GM12872 (cell line): ENCODE measurements around the gene CRYGN.

Experiments used
- TF ChIP-seq, protein P1 (sequence below): IDR thresholded peaks from 3 replicates; pipeline ENCODE4 v1.5.1; 2011; ENCODE audit warnings: low read depth, mild to moderate bottlenecking, low read length, moderate library complexity; ENCODE audit not compliant: insufficient read depth

Gene CRYGN

DNA sequence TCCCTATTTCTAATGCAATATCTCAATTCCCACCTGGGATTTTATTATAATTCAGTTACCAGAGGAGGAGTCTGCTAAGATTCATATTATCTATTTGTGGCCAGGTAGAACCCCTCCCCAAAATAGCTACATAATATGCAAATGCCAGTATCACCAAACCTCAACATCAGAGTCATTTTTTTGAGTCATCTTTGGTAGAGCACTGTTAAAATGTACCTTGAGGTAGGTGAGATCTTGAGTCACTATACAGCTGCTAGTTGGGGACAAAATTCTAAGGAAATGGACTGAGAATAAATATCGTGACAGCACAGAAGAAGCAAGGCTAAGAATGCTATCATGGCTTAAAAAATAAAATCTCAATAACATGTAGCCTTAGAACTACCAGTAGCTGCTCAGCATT is 4.7 kb upstream of the CRYGN start:
- TF ChIP-seq, protein P1, sequence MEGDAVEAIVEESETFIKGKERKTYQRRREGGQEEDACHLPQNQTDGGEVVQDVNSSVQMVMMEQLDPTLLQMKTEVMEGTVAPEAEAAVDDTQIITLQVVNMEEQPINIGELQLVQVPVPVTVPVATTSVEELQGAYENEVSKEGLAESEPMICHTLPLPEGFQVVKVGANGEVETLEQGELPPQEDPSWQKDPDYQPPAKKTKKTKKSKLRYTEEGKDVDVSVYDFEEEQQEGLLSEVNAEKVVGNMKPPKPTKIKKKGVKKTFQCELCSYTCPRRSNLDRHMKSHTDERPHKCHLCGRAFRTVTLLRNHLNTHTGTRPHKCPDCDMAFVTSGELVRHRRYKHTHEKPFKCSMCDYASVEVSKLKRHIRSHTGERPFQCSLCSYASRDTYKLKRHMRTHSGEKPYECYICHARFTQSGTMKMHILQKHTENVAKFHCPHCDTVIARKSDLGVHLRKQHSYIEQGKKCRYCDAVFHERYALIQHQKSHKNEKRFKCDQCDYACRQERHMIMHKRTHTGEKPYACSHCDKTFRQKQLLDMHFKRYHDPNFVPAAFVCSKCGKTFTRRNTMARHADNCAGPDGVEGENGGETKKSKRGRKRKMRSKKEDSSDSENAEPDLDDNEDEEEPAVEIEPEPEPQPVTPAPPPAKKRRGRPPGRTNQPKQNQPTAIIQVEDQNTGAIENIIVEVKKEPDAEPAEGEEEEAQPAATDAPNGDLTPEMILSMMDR, result no peak

DNA sequence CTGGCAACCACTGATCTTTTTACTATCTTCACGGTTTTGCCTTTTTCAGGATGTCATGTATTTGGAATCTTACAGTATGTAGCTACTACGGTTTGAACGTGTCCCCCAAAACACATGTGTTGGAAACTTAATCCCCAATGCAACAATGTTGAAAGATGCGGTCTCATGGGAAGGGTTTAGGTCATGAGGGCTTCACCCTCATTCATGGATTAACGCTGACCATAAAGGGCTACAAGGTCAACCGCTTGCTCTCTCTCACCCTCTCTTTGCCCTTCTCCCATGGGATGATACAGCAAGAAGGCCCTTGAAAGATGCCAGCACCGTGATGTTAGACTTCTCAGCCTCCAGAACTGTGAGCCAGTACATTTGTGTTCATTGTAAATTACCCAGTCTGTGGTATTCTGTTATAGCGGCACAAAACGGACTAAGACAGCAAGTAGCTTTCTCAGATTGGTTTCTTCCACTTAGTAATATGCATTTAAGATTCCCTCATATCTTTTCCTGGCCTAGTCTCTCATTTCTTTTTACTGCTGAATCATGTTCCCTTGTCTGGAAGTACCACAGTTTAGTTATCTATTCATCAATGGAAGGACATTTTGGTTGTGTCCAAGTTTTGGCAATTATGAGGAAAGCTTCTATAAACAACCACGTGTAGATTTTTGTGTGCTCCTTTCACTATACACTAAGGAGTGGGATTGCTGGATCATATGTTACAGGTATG is 3.0 kb upstream of the CRYGN start:
- TF ChIP-seq, protein P1, result no peak

DNA sequence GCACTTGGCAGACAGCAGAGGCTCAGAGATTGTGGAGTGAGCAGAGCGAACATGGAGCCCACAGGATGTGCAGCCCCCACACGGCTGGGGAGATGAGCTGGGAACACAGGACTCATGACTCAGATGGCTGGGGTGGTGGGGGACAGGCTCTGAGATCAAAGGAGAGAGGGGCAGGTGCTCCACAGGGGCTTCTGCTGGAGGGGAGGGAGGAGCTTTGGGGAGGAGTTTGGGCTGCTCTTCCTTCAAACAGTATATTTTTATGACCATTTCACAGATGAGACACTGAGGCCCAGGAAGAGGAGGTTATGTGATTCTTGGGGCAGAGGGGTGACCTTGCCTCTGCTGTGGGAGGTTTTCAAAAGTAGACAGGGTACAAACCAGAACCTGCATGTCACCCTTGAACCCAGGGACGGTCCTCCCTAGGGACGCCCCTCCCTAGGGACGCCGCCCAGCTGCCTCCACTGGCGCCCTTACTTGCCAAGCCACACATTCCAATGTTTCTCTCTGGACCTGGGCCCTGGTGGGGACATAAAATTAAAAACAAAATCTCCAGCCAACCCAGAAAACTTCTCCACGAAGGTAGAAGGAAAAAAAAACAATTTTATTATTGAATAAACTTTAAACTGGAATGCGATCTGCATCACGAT is 981 bp upstream of the CRYGN start:
- TF ChIP-seq, protein P1, result no peak

DNA sequence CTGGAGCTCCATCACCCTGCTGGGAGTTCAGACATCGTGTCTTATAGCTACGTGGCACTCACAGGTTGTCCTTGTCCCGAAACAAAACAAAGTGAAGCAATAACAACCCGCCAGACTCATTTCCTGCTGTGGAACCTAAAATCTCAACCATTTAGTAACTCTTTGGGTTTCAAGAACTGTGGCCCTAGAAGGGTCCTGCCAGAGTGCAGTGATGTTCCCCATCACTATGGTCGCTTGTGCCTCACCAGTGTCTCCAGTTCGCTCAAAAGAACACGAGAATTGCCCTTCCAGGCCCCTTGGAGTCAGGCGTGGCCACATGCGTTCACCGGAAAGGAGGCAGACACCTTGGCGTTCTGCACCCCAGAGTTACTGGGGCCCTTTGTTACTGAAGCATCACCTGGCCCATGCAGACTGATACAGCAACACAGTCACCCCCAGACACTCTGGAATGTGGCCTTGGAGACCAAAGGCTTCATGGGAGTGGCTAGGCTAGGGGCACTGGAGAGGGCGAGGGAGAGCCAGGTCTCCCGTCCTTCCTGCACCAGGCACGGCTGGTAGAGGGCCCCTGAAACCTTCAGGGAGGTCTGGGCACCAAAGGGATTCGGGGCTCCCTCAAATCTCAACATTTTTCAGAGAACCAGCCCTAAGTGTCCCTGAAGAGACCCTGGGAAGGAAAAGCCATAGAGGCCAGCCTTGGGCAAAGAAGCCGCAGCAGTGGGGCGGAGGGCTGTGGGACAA is 908 bp downstream of the CRYGN start:
- TF ChIP-seq, protein P1, result no peak

DNA sequence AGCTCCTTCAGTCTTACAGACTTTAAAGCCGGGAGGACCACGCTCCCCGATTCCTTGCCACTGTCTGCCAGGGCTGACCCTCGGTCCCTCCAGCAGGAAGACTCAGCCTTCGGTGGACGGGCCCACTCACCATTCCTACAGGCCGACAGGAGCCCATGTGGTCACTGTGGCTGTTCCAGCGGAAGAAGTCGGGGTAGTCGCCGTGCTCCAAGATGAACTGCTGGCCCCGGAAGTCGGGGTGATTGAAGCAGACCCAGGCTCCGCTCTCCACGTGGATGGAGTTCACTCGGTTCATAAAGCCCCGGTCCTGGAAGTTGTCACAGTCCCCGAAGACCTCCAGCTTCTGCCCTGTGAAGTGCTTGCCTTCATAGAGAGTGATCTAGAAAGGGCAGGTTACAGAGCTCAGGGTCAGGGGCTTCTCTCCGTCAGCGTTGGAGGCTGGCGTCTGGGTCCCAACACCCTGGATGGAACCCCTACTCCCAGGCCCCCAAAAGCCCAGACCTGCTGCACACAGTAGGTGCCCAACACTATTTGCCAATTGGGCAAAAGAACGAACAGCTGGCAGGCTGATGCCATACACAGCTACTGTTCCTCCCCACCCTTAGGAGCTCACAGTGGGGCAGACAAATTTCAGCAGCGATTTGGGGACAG is 1.9 kb downstream of the CRYGN start:
- TF ChIP-seq, protein P1, result no peak

DNA sequence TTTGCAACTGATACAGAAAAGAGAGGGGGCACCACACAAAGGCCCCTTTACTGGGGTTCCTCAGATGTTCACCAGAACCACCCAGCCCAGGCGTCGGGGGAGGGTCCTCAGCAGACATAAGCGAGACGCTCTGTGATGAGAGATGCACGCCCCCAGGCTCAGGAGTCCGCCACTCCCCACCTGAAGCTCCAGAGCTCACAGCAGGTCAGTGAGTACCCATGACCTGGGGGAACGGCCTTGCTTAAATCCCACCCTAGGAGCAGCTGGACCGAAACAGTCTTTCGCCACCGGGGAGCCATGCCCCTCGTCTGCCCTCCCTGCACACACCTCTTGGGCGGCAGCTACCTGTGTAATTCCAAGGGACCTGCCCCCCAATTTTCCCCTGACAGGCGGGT is 2.8 kb downstream of the CRYGN start:
- TF ChIP-seq, protein P1, result no peak
